NCI-H82 treated with DMSO at 0.1 percent for 48 hours (cell line): ENCODE data around the gene PTK7.

Source experiments
- DNase-seq: peaks from one replicate; lab custom pipeline; 2025; ENCODE audit not compliant: unreplicated experiment; lab: John Stamatoyannopoulos, UW

The PTK7 gene

GRCh38 chr6:43203029-43203717 is 127.1 kb downstream of the PTK7 start:
- no peak for DNase-seq

DNA sequence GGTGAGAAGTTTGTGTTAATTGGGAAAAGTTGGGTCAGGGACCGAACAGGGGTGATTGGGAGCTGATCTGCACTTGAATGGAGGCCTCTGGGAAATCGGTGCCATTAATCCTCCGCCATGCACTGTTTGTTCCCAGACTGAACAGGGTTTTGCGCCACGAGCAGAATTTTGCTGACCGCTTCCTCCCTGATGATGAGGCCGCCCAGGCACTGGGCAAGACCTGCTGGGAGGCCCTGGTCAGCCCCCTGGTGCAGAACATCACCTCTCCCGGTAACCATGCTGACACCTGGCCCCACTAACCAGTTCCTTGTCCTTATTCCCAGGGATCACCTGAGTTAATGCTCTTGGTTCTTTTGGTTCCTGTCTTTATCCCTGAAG is 127.6 kb downstream of the PTK7 start:
- no peak for DNase-seq

- DNase-seq, result no peak
Observed at GRCh38 chr6:43204271-43205105, 128.4 kb downstream of the PTK7 start.

DNA sequence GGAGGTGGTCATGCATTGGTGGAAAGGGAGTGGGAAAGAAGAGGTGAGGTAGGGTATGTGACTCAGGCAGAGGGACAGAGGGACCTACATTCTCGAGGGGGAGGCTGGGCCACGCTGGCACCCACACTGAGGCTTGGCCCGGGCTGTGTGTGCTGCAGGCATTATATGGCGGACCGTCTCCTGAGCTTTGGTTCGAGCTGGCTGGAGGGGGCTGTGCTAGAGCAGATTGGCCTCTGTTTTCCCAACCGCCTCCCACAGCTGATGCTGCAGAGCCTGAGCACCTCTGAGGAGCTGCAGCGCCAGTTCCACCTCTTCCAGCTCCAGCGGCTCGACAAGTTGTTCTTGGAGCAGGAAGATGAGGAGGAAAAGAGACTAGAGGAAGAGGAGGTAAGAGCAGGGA is 129.7 kb downstream of the PTK7 start:
- DNase-seq, result no peak

DNA sequence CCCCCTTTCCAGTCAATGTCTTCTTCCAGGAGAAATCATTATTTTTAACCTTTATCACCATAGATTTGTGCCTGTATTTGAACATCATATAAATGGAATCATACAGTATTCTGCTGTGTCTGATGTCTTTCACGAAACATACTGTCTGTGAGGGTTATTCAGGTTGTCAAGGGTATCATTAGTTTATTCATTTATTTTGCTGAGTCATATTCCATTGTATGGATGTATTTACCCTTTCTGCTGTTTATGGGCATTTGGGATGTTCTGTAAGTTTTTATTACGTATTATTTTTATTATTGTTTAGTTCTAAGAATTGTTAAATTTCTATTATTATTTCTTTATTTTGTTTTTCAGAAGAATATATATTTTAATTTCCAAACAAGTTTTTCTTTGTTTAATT is 131.2 kb downstream of the PTK7 start:
- DNase-seq, result no peak
